Fibroblast of lung (primary cell): ENCODE results near the gene PCDHA1. TPM values are rescaled to one million over a fixed set of nuclear protein-coding genes. Genes with fewer than 3 reads are reported as not detected.

ENCODE experiments used
- polyA plus RNA-seq, 2 donors: library from polyadenylated mRNA; depleted of rRNA in 1 of 2; stranded (reverse) in 1 of 2; unstranded in 1 of 2; fragments of >200 nt; gene quantifications; 2 replicates each; pipeline ENCODE4 v1.2.1, GENCODE V29; 2011 to 2012; ENCODE audit warnings: missing spikeins in 1 of 2
- total RNA-seq: library from RNA; depleted of rRNA; stranded (reverse); fragments of >200 nt; gene quantifications from 2 replicates; pipeline ENCODE4 v1.2.1, GENCODE V29; 2014

The PCDHA1 gene
- total and polyA plus RNA-seq, 2 donors (not counting 1 experiment from before 2014, with no cell fraction given) = under 0.01 to 0.12 TPM

Other genes starting within 250 kb of the PCDHA1 start
- 1.8 and 2.3 TPM in 2 replicates for gene EIF4EBP3, start 238.5 kb upstream of the PCDHA1 start, total RNA-seq
- gene EIF4EBP3, start 238.5 kb upstream of the PCDHA1 start, polyA plus RNA-seq = 3.0 and 3.1 TPM in 2 replicates
- 28.0 and 39.1 TPM in 2 replicates for gene SRA1, start 228.7 kb upstream of the PCDHA1 start, total RNA-seq
- 55.5 and 72.3 TPM in 2 replicates for gene SRA1, start 228.7 kb upstream of the PCDHA1 start, polyA plus RNA-seq
- 18.0 and 19.8 TPM in 2 replicates for gene APBB3, start 221.5 kb upstream of the PCDHA1 start, total RNA-seq
- 8.7 and 11.7 TPM in 2 replicates for gene APBB3, start 221.5 kb upstream of the PCDHA1 start, polyA plus RNA-seq
- gene SLC35A4, start 221.3 kb upstream of the PCDHA1 start, total RNA-seq = 9.0 and 21.5 TPM in 2 replicates
- 79.2 and 111 TPM in 2 replicates for gene SLC35A4, start 221.3 kb upstream of the PCDHA1 start, polyA plus RNA-seq
- 4.1 and 10.9 TPM in 2 replicates for gene CD14, start 153.0 kb upstream of the PCDHA1 start, total RNA-seq
- 0.32 and 0.45 TPM in 2 replicates for gene CD14, start 153.0 kb upstream of the PCDHA1 start, polyA plus RNA-seq
- gene TMCO6, start 146.7 kb upstream of the PCDHA1 start, total RNA-seq = 13.6 and 18.0 TPM in 2 replicates
- gene TMCO6, start 146.7 kb upstream of the PCDHA1 start, polyA plus RNA-seq = 6.6 and 7.6 TPM in 2 replicates
- gene NDUFA2, start 138.5 kb upstream of the PCDHA1 start, total RNA-seq = 39.8 and 64.9 TPM in 2 replicates
- 57.9 and 65.9 TPM in 2 replicates for gene NDUFA2, start 138.5 kb upstream of the PCDHA1 start, polyA plus RNA-seq
- 96.6 and 96.9 TPM in 2 replicates for gene IK, start 138.3 kb upstream of the PCDHA1 start, total RNA-seq
- gene IK, start 138.3 kb upstream of the PCDHA1 start, polyA plus RNA-seq = 155 and 170 TPM in 2 replicates
- gene WDR55, start 121.2 kb upstream of the PCDHA1 start, total RNA-seq = 25.2 and 28.4 TPM in 2 replicates
- 18.8 and 22.1 TPM in 2 replicates for gene WDR55, start 121.2 kb upstream of the PCDHA1 start, polyA plus RNA-seq
- under 0.01 and 0.33 TPM in 2 replicates for gene DND1, start 112.6 kb upstream of the PCDHA1 start, total RNA-seq
- 0.15 and 0.21 TPM in 2 replicates for gene DND1, start 112.6 kb upstream of the PCDHA1 start, polyA plus RNA-seq
- 51.9 and 53.2 TPM in 2 replicates for gene HARS1, start 94.8 kb upstream of the PCDHA1 start, total RNA-seq
- 85.8 and 110 TPM in 2 replicates for gene HARS1, start 94.8 kb upstream of the PCDHA1 start, polyA plus RNA-seq
- 26.2 and 30.1 TPM in 2 replicates for gene HARS2, start 94.7 kb upstream of the PCDHA1 start, total RNA-seq
- 27.1 and 27.8 TPM in 2 replicates for gene HARS2, start 94.7 kb upstream of the PCDHA1 start, polyA plus RNA-seq
- gene ZMAT2, start 85.7 kb upstream of the PCDHA1 start, total RNA-seq = 69.4 and 77.0 TPM in 2 replicates
- 85.5 and 85.6 TPM in 2 replicates for gene ZMAT2, start 85.7 kb upstream of the PCDHA1 start, polyA plus RNA-seq
- gene PCDHA2, start 8.7 kb downstream of the PCDHA1 start, total RNA-seq = under 0.01 and 0.33 TPM in 2 replicates
- gene PCDHA2, start 8.7 kb downstream of the PCDHA1 start, polyA plus RNA-seq = 0.10 TPM in 1 of 2 replicates, not detected in the other
- 0.26 and 1.2 TPM in 2 replicates for gene PCDHA3, start 14.9 kb downstream of the PCDHA1 start, total RNA-seq
- gene PCDHA3, start 14.9 kb downstream of the PCDHA1 start, polyA plus RNA-seq = 0.07 and 0.89 TPM in 2 replicates
- gene PCDHA4, start 20.9 kb downstream of the PCDHA1 start, total RNA-seq = 0.51 and 1.2 TPM in 2 replicates
- 0.05 and 0.42 TPM in 2 replicates for gene PCDHA4, start 20.9 kb downstream of the PCDHA1 start, polyA plus RNA-seq
- gene PCDHA5, start 35.5 kb downstream of the PCDHA1 start, total RNA-seq = 0.33 TPM in 1 of 2 replicates, not detected in the other
- gene PCDHA5, start 35.5 kb downstream of the PCDHA1 start, polyA plus RNA-seq = 0.01 and 0.24 TPM in 2 replicates
- gene PCDHA6, start 41.8 kb downstream of the PCDHA1 start, total RNA-seq = 0.51 and 3.6 TPM in 2 replicates
- 0.11 and 2.8 TPM in 2 replicates for gene PCDHA6, start 41.8 kb downstream of the PCDHA1 start, polyA plus RNA-seq
- gene PCDHA7, start 48.1 kb downstream of the PCDHA1 start, total RNA-seq = 0.26 and 2.1 TPM in 2 replicates
- 0.10 and 2.5 TPM in 2 replicates for gene PCDHA7, start 48.1 kb downstream of the PCDHA1 start, polyA plus RNA-seq
- gene PCDHA8, start 55.0 kb downstream of the PCDHA1 start, total RNA-seq = under 0.01 and 0.33 TPM in 2 replicates
- gene PCDHA8, start 55.0 kb downstream of the PCDHA1 start, polyA plus RNA-seq = 0.01 and 0.33 TPM in 2 replicates
- 0.26 and 0.33 TPM in 2 replicates for gene PCDHA9, start 62.2 kb downstream of the PCDHA1 start, total RNA-seq
- 0.03 TPM in 1 of 2 replicates, not detected in the other for gene PCDHA9, start 62.2 kb downstream of the PCDHA1 start, polyA plus RNA-seq
- 0.26 and 0.66 TPM in 2 replicates for gene PCDHA10, start 69.8 kb downstream of the PCDHA1 start, total RNA-seq
- gene PCDHA10, start 69.8 kb downstream of the PCDHA1 start, polyA plus RNA-seq = 0.09 and 2.0 TPM in 2 replicates
- 0.51 and 0.66 TPM in 2 replicates for gene PCDHA11, start 82.8 kb downstream of the PCDHA1 start, total RNA-seq
- 0.15 TPM in 1 of 2 replicates, not detected in the other for gene PCDHA11, start 82.8 kb downstream of the PCDHA1 start, polyA plus RNA-seq
- gene PCDHA12, start 89.2 kb downstream of the PCDHA1 start, total RNA-seq = 0.26 and 0.50 TPM in 2 replicates
- not detected in 2 replicates for gene PCDHA12, start 89.2 kb downstream of the PCDHA1 start, polyA plus RNA-seq
- gene PCDHA13, start 96.0 kb downstream of the PCDHA1 start, total RNA-seq = under 0.01 and 0.33 TPM in 2 replicates
- 0.02 TPM in 1 of 2 replicates, not detected in the other for gene PCDHA13, start 96.0 kb downstream of the PCDHA1 start, polyA plus RNA-seq
- gene PCDHAC1, start 140.2 kb downstream of the PCDHA1 start, total RNA-seq = 0.51 and 0.66 TPM in 2 replicates
- gene PCDHAC1, start 140.2 kb downstream of the PCDHA1 start, polyA plus RNA-seq = 0.01 and 0.14 TPM in 2 replicates
- gene PCDHAC2, start 180.3 kb downstream of the PCDHA1 start, total RNA-seq = 1.7 and 2.6 TPM in 2 replicates
- gene PCDHAC2, start 180.3 kb downstream of the PCDHA1 start, polyA plus RNA-seq = 0.03 and 0.48 TPM in 2 replicates